Astrocyte of the spinal cord (primary cell): Measurements from ENCODE around the gene LRRFIP1.

Experiments
- DNase-seq: peaks from one replicate; pipeline ENCODE4 v3.0.0; 2011; ENCODE audit warnings: low read depth, low spot score
- H3K4me3 ChIP-seq: 2 replicates; pipeline ENCODE4 v1.5.1; 2011; ENCODE audit warnings: low read depth, mild to moderate bottlenecking, low read length, moderate library complexity
- in situ Hi-C: cut with HindIII; loops from 2 replicates; pipeline ENCODE4 v1.10.0; 2017; ENCODE audit warnings: low sequenced_read_pairs
- TF ChIP-seq, protein P1 (sequence below): IDR thresholded peaks from 2 replicates; pipeline ENCODE4 v1.5.1; 2012; ENCODE audit warnings: low read depth, mild to moderate bottlenecking, low read length, inconsistent platforms

The LRRFIP1 gene

DNA sequence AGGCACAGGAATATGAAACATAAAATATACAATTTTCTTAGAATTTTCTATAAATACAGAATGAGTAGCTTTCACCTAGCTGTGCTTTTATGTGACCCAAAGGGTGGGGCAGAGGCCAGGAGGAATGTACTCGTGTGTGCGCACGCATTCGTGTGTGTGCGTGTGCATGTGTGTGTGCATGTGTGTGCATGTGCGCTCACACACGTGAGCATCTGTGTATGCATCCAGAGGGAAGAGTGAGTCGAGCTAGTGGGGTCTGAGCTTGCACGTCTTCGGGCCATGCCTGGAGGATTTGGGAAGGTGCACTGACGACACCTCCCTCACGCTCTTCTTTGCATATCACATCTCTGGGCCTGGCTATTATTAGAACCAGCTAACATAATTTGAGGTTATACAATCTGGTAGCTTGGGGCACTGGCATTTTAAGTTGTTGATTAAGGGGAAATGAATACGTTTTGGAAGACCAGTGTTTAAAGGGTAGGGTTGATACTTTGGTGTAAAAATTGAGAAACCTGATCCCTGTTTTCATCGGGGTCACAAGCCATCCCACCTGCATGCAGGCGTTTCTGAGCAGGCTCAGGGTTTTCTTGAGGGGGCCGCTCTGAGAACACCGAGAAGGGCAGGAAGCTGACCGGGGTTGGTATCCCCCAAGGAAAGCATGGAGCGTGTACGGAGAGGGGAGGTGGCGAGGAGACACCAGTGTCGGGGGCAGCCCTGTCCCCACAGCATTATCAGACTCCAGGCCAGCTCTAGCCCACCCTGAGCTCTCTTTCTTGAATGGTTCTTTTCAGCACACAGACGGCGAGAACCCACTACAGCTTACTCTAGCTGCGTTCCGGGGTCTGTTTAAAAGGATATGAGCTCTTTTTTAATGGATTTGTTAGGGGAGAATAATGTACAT lies 85.3 kb downstream of the LRRFIP1 start:
- in situ Hi-C loops, result no loop called here
- DNase-seq, result no peak
- no peak overlapping the region for H3K4me3 ChIP-seq
- TF ChIP-seq, protein P1, sequence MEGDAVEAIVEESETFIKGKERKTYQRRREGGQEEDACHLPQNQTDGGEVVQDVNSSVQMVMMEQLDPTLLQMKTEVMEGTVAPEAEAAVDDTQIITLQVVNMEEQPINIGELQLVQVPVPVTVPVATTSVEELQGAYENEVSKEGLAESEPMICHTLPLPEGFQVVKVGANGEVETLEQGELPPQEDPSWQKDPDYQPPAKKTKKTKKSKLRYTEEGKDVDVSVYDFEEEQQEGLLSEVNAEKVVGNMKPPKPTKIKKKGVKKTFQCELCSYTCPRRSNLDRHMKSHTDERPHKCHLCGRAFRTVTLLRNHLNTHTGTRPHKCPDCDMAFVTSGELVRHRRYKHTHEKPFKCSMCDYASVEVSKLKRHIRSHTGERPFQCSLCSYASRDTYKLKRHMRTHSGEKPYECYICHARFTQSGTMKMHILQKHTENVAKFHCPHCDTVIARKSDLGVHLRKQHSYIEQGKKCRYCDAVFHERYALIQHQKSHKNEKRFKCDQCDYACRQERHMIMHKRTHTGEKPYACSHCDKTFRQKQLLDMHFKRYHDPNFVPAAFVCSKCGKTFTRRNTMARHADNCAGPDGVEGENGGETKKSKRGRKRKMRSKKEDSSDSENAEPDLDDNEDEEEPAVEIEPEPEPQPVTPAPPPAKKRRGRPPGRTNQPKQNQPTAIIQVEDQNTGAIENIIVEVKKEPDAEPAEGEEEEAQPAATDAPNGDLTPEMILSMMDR, result no peak

- TF ChIP-seq, protein P1, result no peak
- in situ Hi-C loops, result no loop called here
- H3K4me3 ChIP-seq, result no peak overlapping the region
- peak; percentile 84 for DNase-seq
These were observed 87.5 kb downstream of the LRRFIP1 start for GRCh38 chr2:237714690-237715458.

DNA sequence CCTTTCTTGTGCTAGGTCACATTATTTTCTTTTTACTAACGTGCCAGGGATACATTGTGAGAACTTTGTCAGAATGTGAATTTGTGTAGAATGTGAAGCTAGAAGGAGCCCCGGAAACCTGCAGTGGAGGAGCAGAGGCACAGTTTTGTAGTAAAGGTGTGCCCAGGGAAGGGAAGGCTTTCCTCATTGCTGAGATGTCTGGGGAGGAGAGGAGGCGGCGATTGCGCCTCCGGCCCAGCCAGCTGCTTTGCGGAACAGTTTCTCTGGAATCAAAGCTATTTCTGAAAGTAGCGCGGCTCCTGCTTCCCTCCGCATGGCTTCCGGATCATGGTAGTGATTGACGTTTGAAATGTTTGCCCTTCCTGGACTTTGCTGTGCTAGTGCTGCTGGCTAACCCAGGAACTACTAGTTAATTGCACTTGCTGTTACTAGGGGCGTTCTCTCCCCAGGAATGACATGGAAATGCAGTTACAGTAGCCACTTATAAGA lies 88.1 kb downstream of the LRRFIP1 start:
- in situ Hi-C loops, result no loop called here
- TF ChIP-seq, protein P1, result no peak
- no peak for DNase-seq
- H3K4me3 ChIP-seq, result no peak overlapping the region

DNA sequence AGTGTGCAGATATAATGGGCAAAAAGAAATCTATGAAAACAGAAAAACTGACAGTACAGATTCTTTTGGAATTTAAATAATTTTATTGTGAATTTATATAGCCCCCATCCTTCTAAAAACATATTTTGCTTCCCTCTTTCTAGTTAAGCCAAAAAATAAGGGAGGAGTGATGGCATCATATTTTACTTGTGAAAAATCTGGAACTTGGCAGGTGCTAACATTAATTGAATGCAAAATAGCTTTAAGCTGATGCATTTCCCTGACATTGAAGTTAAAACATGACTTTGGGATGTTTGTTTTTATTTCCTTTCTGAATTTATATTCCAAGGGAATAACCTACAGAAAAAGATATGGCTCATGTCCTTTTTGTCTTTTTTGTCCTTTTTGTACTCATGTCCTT lies 88.6 kb downstream of the LRRFIP1 start:
- TF ChIP-seq, protein P1, result no peak
- H3K4me3 ChIP-seq, result no peak overlapping the region
- in situ Hi-C loops, result no loop called here
- no peak for DNase-seq

DNA sequence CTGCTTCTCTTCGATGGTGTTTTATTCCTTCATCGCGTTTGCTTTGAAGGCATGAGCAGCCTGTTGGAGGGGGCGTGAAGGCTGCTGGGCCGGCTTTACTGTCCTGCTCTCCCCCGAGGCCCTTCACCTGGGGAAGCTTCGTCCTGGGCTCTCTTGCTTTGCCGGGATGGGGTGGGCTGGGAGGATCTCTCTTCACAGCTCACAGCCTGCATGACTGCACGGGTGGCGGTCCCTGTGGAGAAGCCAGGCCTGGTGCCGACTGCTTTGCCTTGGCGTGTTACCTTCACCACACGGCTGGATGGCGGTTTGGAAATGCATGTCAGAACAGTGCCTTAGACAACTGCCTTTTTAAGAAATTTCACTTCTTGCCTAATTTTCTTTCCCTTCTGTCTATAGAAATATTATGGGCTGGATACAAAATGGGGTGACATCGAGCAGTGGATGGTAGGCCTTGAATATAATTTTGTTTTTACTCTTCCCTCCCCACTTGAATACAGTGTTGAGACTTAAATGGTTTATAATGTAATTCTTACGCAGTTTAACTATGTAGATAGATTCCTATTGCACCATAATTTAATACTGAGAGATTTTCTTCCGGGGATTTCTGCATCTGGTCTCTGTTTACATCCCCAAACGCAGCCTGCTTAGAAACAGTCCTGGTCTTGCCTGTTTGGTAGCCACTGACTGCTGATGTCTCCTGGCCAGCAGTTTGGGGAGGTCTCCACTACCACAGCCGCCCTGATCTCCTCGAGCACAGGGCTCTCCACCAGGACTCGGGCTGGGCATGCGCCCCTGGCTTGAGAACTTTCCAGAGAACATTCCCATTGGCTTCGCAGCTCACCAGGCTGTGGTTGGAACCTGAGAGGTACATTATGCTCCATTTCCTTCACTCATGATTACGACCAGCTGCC lies 90.2 kb downstream of the LRRFIP1 start:
- in situ Hi-C loops, result no loop called here
- TF ChIP-seq, protein P1, result no peak
- H3K4me3 ChIP-seq, result no peak overlapping the region
- no peak for DNase-seq

DNA sequence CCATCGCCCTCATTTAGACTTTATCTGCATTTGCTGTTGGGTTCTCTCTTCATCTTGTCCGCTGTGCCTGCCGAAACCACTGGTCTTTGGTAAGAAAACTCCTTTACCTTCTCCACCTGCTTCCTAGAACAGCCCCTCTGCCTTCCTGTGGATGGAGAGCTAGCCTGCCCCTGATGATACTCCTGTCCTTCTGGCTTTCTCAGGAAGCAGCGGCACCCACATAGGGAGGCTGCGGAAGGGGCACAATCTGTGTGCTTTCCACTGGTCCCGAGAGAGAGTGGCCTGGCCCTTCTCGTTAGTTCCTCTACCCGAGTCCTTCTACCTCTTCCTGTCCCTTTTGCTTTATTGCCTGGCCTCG lies 90.9 kb downstream of the LRRFIP1 start:
- in situ Hi-C loops, result no loop called here
- TF ChIP-seq, protein P1, result no peak

More for the DNA sequence above, 90.9 kb downstream of the LRRFIP1 start:
- DNase-seq, result no peak
- H3K4me3 ChIP-seq, result no peak overlapping the region
